CD14-positive monocyte (primary cell): ENCODE measurements around the gene SPDYE4. TPM values are rescaled to one million over a fixed set of nuclear protein-coding genes. Genes with fewer than 3 reads are reported as not detected.

Experiments
- DNase-seq, 3 donors: peaks; one replicate each; pipeline ENCODE4 v3.0.0-alpha.2; 2011 to 2022
- H2AFZ ChIP-seq: 2 replicates; pipeline ENCODE4 v1.6.0; 2012; ENCODE audit warnings: mild to moderate bottlenecking, low read depth, low read length, inconsistent platforms; ENCODE audit not compliant: insufficient read depth, poor library complexity, severe bottlenecking
- H3K27ac ChIP-seq, 2 donors: 1 replicate in 1 of 2; 2 replicates in 1 of 2; pipeline ENCODE4 v1.5.1; 2012 to 2013; ENCODE audit warnings: low read length in 2 of 2, control low read depth in 1 of 2, inconsistent platforms in 1 of 2, low read depth in 1 of 2, mild to moderate bottlenecking in 1 of 2
- H3K27me3 ChIP-seq, 2 donors: one replicate each; pipeline versions ENCODE4 v1.6.0 to v1.6.1; 2011 to 2013; ENCODE audit warnings: low read length in 2 of 2; ENCODE audit not compliant: control insufficient read depth in 2 of 2, insufficient read depth in 2 of 2
- H3K36me3 ChIP-seq, 2 donors: replicated peaks in 1 of 2; 1 replicate in 1 of 2; 2 replicates in 1 of 2; pipeline versions ENCODE4 v1.5.1 to v1.6.1; 2012 to 2013; ENCODE audit warnings: low read length in 2 of 2, control low read depth in 1 of 2, inconsistent platforms in 1 of 2, mild to moderate bottlenecking in 1 of 2; ENCODE audit not compliant: insufficient read depth in 2 of 2, control insufficient read depth in 1 of 2
- H3K4me1 ChIP-seq, 2 donors: 1 replicate in 1 of 2; 2 replicates in 1 of 2; pipeline versions ENCODE4 v1.5.1 to v1.6.1; 2012 to 2013; ENCODE audit warnings: low read length in 2 of 2, control low read depth in 1 of 2, inconsistent platforms in 1 of 2, mild to moderate bottlenecking in 1 of 2, moderate library complexity in 1 of 2; ENCODE audit not compliant: insufficient read depth in 2 of 2, control insufficient read depth in 1 of 2
- H3K4me2 ChIP-seq: replicated peaks from 2 replicates; pipeline ENCODE3; 2012; ENCODE audit warnings: low read length, moderate library complexity, mild to moderate bottlenecking; ENCODE audit not compliant: poor library complexity, severe bottlenecking; ENCODE audit errors: extremely low read depth
- H3K4me3 ChIP-seq, 3 experiments: fragments of 200-600 bp in 1 of 3; sonication (generic) in 1 of 3; replicated peaks in 1 of 3; 1 replicate in 2 of 3; 2 replicates in 1 of 3; pipeline ENCODE4 v1.5.1; 2011 to 2013; ENCODE audit warnings: low read length in 3 of 3, mild to moderate bottlenecking in 3 of 3, control low read depth in 2 of 3, low read depth in 2 of 3, inconsistent platforms in 1 of 3, moderate library complexity in 1 of 3
- H3K79me2 ChIP-seq: 2 replicates; pipeline ENCODE4 v1.6.0; 2012; ENCODE audit warnings: mild to moderate bottlenecking, control low read depth, inconsistent platforms, low read length, moderate library complexity; ENCODE audit not compliant: insufficient read depth
- H3K9ac ChIP-seq: 2 replicates; pipeline ENCODE4 v1.6.0; 2017; ENCODE audit warnings: low read length, mild to moderate bottlenecking; ENCODE audit not compliant: insufficient read depth, poor library complexity, severe bottlenecking
- H3K9me3 ChIP-seq, 2 donors: replicated peaks in 1 of 2; 1 replicate in 1 of 2; 2 replicates in 1 of 2; pipeline versions ENCODE4 v1.5.1 to v1.6.1; 2012 to 2013; ENCODE audit warnings: low read length in 2 of 2, control low read depth in 1 of 2; ENCODE audit not compliant: control insufficient read depth in 1 of 2, insufficient read depth in 1 of 2
- H4K20me1 ChIP-seq: 2 replicates; pipeline ENCODE4 v1.6.0; 2012; ENCODE audit warnings: mild to moderate bottlenecking, low read length, control low read depth, moderate library complexity; ENCODE audit not compliant: insufficient read depth
- H3K27ac Mint-ChIP-seq, 7 donors: one replicate each; pipeline ENCODE4 v1.8.0; 2020; ENCODE audit warnings: mild to moderate bottlenecking in 7 of 7, mixed read lengths in 7 of 7, moderate library complexity in 6 of 7, inconsistent platforms in 2 of 7
- H3K27me3 Mint-ChIP-seq, 3 donors: one replicate each; pipeline ENCODE4 v1.8.0; 2021 to 2022; ENCODE audit warnings: low read depth in 3 of 3, mild to moderate bottlenecking in 3 of 3, mixed read lengths in 3 of 3, moderate library complexity in 3 of 3, inconsistent platforms in 1 of 3
- H3K36me3 Mint-ChIP-seq, 2 donors: one replicate each; pipeline ENCODE4 v1.8.0; 2020; ENCODE audit warnings: mixed read lengths in 2 of 2, inconsistent platforms in 1 of 2, mild to moderate bottlenecking in 1 of 2
- H3K4me1 Mint-ChIP-seq: one replicate; pipeline ENCODE4 v1.8.0; 2020; ENCODE audit warnings: mild to moderate bottlenecking, mixed read lengths
- H3K4me3 Mint-ChIP-seq, 2 donors: one replicate each; pipeline ENCODE4 v1.8.0; 2020; ENCODE audit warnings: mild to moderate bottlenecking in 2 of 2, mixed read lengths in 2 of 2, moderate library complexity in 1 of 2
- H3K9me3 Mint-ChIP-seq, 7 donors: one replicate each; pipeline ENCODE4 v1.8.0; 2020 to 2022; ENCODE audit warnings: mixed read lengths in 7 of 7, mild to moderate bottlenecking in 6 of 7, moderate library complexity in 6 of 7, inconsistent platforms in 2 of 7
- CTCF ChIP-seq: fragments of 200-600 bp; IDR thresholded peaks from one replicate; pipeline ENCODE4 v1.8.0; 2022; ENCODE audit warnings: antibody characterized with exemption, mild to moderate bottlenecking
- WGBS: methylation state at CpG from one replicate; pipeline ENCODE4 v1.1.5; 2013; ENCODE audit warnings: missing lambda C conversion rate; ENCODE audit not compliant: insufficient coverage; 5-methylcytosine and 5-hydroxymethylcytosine counted together
- intact Hi-C, 2 donors: fragments of 100-400 bp; cut with micrococcal nuclease; formaldehyde crosslinking; loops; one replicate each; pipeline versions ENCODE4 v1.15.0 to v1.15.1; 2023
- polyA plus RNA-seq, 3 donors: library from polyadenylated mRNA; depleted of rRNA in 1 of 3; unstranded in 2 of 3; stranded (reverse) in 1 of 3; fragments of 300-500 nt in 2 of 3; fragments of >200 nt in 1 of 3; fragmentation: Illumina TruSeq in 2 of 3; gene quantifications; 1 replicate in 2 of 3; 2 replicates in 1 of 3; pipeline ENCODE4 v1.2.3, GENCODE V29; 2012 to 2021

Gene SPDYE4
- polyA plus RNA-seq, 3 donors: 0.09 TPM; not detected in 2

DNA sequence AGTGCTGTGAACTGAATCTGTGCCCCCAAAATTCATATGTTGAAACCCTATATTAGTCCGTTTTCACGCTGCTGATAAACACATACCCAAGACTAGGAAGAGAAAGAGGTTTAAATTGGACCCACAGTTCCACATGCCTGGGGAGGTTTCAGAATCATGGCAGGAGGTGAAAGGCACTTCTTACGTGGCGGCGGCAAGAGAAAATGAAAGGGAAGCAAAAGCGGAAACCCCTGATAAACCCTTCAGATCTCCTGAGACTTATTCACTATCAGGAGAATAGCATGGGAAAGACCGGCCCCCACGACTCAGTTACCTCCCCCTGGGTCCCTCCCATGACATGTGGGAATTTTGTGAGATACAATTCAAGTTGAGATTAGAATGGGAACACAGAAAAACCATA, 3.7 kb upstream of the SPDYE4 start:
- WGBS: no CpG with 5 or more reads among the region's 8 CpGs
- Mint-ChIP-seq H3K27ac (no peak overlapping the region), H3K4me1 (no peaks in the 10 kb centered on the region), H3K27me3 (peaks cover 2 to 4% (median 3%) of the 10 kb centered on the region in 3 donors), H3K4me3 (no peak overlapping the region), H3K36me3 (no peaks in the 10 kb centered on the region), H3K9me3 (peaks cover 0 to 7% (median 6%) of the 10 kb centered on the region in 7 donors)
- Histone ChIP-seq H3K79me2 (no peaks in the 10 kb centered on the region), H2AFZ (no peak overlapping the region), H3K36me3 (no peaks in the 10 kb centered on the region), H3K4me1 (no peaks in the 10 kb centered on the region), H3K4me3 (no peak overlapping the region), H4K20me1 (no peaks in the 10 kb centered on the region), H3K27me3 (no peaks in the 10 kb centered on the region), H3K9me3 (no peaks in the 10 kb centered on the region), H3K27ac (no peak overlapping the region), H3K4me2 (no peak overlapping the region), H3K9ac (no peak overlapping the region)
- DNase-seq: no peak
- intact Hi-C loops: no loop called here
- no peak for TF ChIP-seq CTCF

DNA sequence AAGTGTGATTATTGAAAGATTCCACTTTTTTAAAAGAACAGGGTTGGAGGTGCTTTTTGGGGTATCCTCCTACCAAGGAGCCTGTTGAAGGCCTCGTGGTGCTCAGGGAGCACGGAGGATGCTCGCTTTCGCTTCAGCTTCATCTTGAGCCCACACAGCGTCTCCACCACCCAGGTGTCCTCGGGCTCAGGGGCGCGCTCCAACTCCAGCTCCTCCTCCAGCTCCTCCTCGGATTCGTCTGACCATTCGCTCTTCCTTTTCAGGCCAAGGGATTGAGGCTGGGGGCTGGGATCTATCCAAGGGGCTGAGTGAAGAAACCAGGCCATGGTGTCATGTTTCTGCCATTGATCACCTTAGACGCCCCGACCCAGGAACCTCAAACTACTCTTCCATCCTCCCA, 1.2 kb downstream of the SPDYE4 start:
- no peak for TF ChIP-seq CTCF
- H3K4me1 ChIP-seq: no peaks in the 10 kb centered on the region
- intact Hi-C loops: no loop called here
- H3K36me3 ChIP-seq: no peaks in the 10 kb centered on the region
- Mint-ChIP-seq H3K27ac (peak overlapping the region in 1 of 7 donors; percentile 58), H3K27me3 (peaks cover 3 to 12% (median 3%) of the 10 kb centered on the region in 3 donors), H3K9me3 (peaks cover 0 to 4% (median 3%) of the 10 kb centered on the region in 7 donors), H3K4me1 (no peaks in the 10 kb centered on the region), H3K36me3 (no peaks in the 10 kb centered on the region), H3K4me3 (no peak overlapping the region)
- no peaks in the 10 kb centered on the region for H3K79me2 ChIP-seq
- no peak overlapping the region for H2AFZ ChIP-seq
- H3K4me3 ChIP-seq: no peak overlapping the region
- no peak overlapping the region for H3K4me2 ChIP-seq
- 97% methylated on average over 6 of the region's 13 CpGs for WGBS
- H3K9me3 ChIP-seq: no peaks in the 10 kb centered on the region
- no peaks in the 10 kb centered on the region for H3K27me3 ChIP-seq
- no peak overlapping the region for H3K9ac ChIP-seq
- no peak for DNase-seq
- no peaks in the 10 kb centered on the region for H4K20me1 ChIP-seq
- H3K27ac ChIP-seq: no peak overlapping the region
